ENCODE data around the gene SCG2.

The SCG2 gene

DNA sequence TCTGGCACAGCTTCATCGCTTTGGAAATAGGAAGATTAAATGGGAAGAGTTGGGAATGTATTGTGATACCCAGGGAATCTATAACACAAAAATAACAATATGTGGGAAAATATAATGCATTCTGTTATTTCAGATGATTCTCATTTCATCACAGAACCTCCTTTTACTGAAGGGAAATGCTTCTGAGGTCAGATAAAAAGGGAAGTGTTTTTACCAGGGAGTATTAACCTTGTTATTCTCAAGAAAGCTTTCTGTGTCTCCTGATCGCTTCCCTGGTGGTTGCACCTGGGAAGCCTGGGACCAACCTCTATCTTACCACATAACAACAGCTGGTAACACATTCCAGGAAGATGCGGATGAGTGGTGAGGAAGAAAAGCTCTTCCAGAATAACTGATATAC, 47.2 kb downstream of the SCG2 start:
- Histone ChIP-seq H3K4me1 (ENCODE audit: control insufficient read depth, insufficient read depth, low read length) (no peaks in the 10 kb centered on the region), H3K9me3 (ENCODE audit: control insufficient read depth, insufficient read depth, low read depth, low read length) (no peaks in the 10 kb centered on the region), H3K36me3 (ENCODE audit: control insufficient read depth in 2 of 2, insufficient read depth in 1 of 2, low read length in 2 of 2) (no peaks in the 10 kb centered on the region), H3K27ac (ENCODE audit: extremely low read depth, low read depth, low read length) (no peak overlapping the region), H3K4me3 (ENCODE audit: low read depth, low read length) (no peak overlapping the region)
- POLR2A ChIA-PET, result no interaction called here
- no peak for TF ChIP-seq PRDM1 (tag by site-specific recombination; IDR thresholded peaks at IDR 0.05)
- no peak for TF ChIP-seq ZNF112 (tag by site-specific recombination; IDR thresholded peaks at IDR 0.05)
- no peak for TF ChIP-seq ZNF37A (tag by site-specific recombination; IDR thresholded peaks at IDR 0.05)
- CTCF ChIA-PET, result no interaction called here

DNA sequence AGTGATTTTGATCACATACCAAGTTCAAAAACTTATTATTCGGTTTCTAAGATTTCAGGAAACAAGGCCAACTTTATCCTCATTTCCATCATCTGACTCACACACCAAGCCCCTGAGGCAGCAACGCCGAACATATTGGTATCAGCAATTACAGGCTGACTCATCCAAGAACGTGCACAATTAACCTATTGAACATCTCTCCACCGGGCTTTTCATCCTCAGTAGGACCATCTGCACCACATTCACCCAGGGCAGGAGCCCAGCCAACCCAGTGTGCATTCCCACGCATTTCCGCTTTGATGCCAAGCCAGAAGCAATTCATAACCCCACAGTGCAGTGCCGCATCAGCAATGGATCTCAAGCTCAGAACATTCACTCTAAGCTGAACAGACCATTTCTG, 52.9 kb downstream of the SCG2 start:
- no peaks in the 10 kb centered on the region for H3K9me3 ChIP-seq (ENCODE audit: control insufficient read depth, insufficient read depth, low read depth, low read length)
- no peak overlapping the region for H3K27ac ChIP-seq (ENCODE audit: extremely low read depth, low read depth, low read length)
- TF ChIP-seq ZBTB21 (tag by site-specific recombination; IDR thresholded peaks at IDR 0.05), result 0 out of 2 replicates have a peak, but pooled peaks have one; percentile 41
- TF ChIP-seq OSR2 (tag by site-specific recombination; IDR thresholded peaks at IDR 0.05), result peak; percentile 24; the same call in 1 of the 2 replicates
- no peak for TF ChIP-seq YY2 (tag by site-specific recombination; IDR thresholded peaks at IDR 0.05)
- TF ChIP-seq ZNF366 (tag by site-specific recombination; conservative IDR thresholded peaks at IDR 0.05), result peak; percentile 52
- no peak for TF ChIP-seq ZNF792 (tag by site-specific recombination; IDR thresholded peaks at IDR 0.05)
- TF ChIP-seq ZFHX2 (tag by site-specific recombination; conservative IDR thresholded peaks at IDR 0.05), result 0 out of 2 replicates have a peak, but pooled peaks have one; percentile 11
- no peak for TF ChIP-seq ZNF391 (tag by site-specific recombination; IDR thresholded peaks at IDR 0.05; ENCODE audit: borderline replicate concordance, low read depth)
- TF ChIP-seq ZBTB1 (tag by site-specific recombination; IDR thresholded peaks at IDR 0.05), result no peak
- TF ChIP-seq, protein P1, sequence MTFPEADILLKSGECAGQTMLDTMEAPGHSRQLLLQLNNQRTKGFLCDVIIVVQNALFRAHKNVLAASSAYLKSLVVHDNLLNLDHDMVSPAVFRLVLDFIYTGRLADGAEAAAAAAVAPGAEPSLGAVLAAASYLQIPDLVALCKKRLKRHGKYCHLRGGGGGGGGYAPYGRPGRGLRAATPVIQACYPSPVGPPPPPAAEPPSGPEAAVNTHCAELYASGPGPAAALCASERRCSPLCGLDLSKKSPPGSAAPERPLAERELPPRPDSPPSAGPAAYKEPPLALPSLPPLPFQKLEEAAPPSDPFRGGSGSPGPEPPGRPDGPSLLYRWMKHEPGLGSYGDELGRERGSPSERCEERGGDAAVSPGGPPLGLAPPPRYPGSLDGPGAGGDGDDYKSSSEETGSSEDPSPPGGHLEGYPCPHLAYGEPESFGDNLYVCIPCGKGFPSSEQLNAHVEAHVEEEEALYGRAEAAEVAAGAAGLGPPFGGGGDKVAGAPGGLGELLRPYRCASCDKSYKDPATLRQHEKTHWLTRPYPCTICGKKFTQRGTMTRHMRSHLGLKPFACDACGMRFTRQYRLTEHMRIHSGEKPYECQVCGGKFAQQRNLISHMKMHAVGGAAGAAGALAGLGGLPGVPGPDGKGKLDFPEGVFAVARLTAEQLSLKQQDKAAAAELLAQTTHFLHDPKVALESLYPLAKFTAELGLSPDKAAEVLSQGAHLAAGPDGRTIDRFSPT (tag by site-specific recombination; IDR thresholded peaks at IDR 0.05), result 0 out of 2 replicates have a peak, but pooled peaks have one; percentile 14
- 0 out of 2 replicates have a peak, but pooled peaks have one; percentile 40 for TF ChIP-seq ZNF629 (tag by site-specific recombination; IDR thresholded peaks at IDR 0.05)
- TF ChIP-seq, protein P2, sequence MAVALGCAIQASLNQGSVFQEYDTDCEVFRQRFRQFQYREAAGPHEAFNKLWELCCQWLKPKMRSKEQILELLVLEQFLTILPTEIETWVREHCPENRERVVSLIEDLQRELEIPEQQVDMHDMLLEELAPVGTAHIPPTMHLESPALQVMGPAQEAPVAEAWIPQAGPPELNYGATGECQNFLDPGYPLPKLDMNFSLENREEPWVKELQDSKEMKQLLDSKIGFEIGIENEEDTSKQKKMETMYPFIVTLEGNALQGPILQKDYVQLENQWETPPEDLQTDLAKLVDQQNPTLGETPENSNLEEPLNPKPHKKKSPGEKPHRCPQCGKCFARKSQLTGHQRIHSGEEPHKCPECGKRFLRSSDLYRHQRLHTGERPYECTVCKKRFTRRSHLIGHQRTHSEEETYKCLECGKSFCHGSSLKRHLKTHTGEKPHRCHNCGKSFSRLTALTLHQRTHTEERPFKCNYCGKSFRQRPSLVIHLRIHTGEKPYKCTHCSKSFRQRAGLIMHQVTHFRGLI (tag by site-specific recombination; IDR thresholded peaks at IDR 0.05), result 0 out of 2 replicates have a peak, but pooled peaks have one; percentile 22
- TF ChIP-seq, protein P3, sequence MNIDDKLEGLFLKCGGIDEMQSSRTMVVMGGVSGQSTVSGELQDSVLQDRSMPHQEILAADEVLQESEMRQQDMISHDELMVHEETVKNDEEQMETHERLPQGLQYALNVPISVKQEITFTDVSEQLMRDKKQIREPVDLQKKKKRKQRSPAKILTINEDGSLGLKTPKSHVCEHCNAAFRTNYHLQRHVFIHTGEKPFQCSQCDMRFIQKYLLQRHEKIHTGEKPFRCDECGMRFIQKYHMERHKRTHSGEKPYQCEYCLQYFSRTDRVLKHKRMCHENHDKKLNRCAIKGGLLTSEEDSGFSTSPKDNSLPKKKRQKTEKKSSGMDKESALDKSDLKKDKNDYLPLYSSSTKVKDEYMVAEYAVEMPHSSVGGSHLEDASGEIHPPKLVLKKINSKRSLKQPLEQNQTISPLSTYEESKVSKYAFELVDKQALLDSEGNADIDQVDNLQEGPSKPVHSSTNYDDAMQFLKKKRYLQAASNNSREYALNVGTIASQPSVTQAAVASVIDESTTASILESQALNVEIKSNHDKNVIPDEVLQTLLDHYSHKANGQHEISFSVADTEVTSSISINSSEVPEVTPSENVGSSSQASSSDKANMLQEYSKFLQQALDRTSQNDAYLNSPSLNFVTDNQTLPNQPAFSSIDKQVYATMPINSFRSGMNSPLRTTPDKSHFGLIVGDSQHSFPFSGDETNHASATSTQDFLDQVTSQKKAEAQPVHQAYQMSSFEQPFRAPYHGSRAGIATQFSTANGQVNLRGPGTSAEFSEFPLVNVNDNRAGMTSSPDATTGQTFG (tag by site-specific recombination; IDR thresholded peaks at IDR 0.05; ENCODE audit: borderline replicate concordance), result no peak
- TF ChIP-seq, protein P4, sequence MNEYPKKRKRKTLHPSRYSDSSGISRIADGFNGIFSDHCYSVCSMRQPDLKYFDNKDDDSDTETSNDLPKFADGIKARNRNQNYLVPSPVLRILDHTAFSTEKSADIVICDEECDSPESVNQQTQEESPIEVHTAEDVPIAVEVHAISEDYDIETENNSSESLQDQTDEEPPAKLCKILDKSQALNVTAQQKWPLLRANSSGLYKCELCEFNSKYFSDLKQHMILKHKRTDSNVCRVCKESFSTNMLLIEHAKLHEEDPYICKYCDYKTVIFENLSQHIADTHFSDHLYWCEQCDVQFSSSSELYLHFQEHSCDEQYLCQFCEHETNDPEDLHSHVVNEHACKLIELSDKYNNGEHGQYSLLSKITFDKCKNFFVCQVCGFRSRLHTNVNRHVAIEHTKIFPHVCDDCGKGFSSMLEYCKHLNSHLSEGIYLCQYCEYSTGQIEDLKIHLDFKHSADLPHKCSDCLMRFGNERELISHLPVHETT (tag by site-specific recombination; IDR thresholded peaks at IDR 0.05), result no peak
- TF ChIP-seq ZNF776 (tag by site-specific recombination; IDR thresholded peaks at IDR 0.05; ENCODE audit: borderline replicate concordance), result no peak
- peaks cover 10% of the 10 kb centered on the region for H3K4me1 ChIP-seq (ENCODE audit: control insufficient read depth, insufficient read depth, low read length)
- no peak overlapping the region for H3K4me3 ChIP-seq (ENCODE audit: low read depth, low read length)
- ChIA-PET CTCF (interaction anchor here (0.6 to 1.3 kb wide), 5 partner anchors 10 to 477 kb away, joined by 3 to 4 read pairs (median 3); no protein-coding TSS in a partner anchor), POLR2A (interaction anchor here (1.0 kb wide), 1 partner anchor 11 kb away, joined by 3 read pairs; no protein-coding TSS in a partner anchor)
- H3K36me3 ChIP-seq (ENCODE audit: control insufficient read depth in 2 of 2, insufficient read depth in 1 of 2, low read length in 2 of 2), result no peaks in the 10 kb centered on the region

All from HEK293 (cell line).